ENCODE results near the gene CBX2.

Gene CBX2

GRCh38 chr17:79801156-79802038, 23.4 kb downstream of the CBX2 start:
- no peak for DNase-seq

DNA sequence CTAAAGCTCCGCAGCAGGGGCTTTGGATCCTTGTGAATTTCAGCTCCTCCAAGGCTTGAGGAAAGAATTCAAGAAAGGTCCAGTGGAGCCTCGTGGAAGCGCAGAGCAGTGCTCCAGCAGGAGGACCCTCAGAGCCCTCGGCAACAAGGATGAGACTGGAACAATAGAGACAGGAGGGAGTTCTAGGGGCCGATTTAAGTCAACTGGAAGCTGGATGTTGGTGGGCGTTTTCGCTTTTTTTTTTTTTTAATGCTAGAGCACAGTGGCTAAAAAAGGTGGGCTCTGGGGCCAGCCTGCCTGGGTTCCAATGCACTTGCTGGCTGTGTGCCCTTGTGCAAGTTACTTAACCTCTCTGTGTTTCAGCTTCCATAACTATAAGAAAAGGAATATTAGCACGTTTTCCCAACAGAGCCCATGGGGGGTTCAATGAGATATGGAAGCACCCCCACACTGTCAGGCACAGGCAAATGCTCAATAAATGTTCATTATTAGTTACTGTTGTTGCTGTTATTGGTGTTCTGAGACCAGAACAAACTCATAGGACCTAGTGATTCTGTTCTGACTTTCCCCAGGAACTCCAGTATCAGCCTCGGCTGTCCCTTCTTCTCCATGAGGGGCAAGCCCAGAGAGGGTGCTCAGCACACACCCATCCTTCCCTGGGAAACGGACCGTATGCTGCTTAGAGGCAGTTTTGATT, 24.2 kb downstream of the CBX2 start:
- DNase-seq: no peak

GRCh38 chr17:79802736-79803420, 24.9 kb downstream of the CBX2 start:
- no peak for DNase-seq

- DNase-seq: no peak
These were observed 25.6 kb downstream of the CBX2 start for GRCh38 chr17:79803421-79803996.

GRCh38 chr17:79803997-79804855, 26.3 kb downstream of the CBX2 start:
- DNase-seq: peak; percentile 48

DNA sequence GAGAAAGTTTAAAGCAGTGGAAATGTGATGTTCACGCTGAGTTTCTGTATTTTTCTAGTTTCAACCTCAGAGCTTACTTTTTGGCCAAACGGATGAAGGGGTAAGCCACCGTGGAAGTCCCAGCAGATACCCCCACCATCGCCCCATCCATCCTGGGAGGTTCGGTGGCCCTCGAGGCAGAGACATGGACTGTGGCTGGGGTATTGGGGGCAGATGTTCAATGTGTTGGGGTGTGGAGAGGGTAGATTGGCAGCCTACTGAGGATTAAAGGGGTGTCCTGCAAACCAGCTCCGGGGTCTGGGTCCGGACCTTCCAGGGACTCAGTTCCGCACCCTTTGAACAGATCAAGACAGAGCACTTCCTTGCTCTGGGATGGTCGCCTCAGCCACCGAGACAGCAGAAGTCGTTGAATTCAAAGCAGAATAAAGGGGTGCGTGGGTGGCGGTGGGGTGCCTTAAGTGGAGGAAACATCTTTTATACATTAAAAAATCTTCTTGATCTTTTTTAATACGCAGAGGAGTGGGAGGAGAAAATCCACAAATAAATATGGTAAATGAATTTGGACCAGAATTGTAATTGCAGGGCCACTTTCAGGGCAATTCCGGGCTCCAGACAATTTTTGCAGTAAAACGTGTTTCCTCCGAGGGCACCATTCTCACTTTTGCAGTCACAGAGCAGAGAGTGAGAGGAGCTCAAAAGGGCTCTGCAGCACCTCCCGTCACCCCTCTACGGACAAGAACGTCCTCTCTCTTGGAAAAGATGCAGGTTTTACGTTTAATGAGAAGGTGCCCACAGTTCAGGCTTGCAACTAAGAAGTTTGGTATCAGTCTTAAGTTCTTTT, 27.1 kb downstream of the CBX2 start:
- DNase-seq: no peak

DNA sequence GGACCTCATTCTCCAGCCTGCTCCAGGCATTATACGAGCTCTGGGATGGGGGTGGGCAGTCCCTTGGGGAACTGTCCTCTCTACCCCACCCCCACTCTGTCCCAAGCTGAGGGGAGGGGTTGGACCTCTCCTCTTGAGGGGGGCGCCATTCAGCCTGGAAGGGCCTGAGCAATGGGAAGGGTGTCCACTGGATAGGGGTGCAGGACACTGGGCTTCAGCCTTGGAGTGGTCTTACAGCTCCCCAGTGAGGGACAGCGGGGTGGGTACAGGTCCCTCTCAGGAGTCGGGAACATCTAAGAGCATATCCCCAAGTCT, 28.5 kb downstream of the CBX2 start:
- no peak for DNase-seq

GRCh38 chr17:79806863-79807720, 29.1 kb downstream of the CBX2 start:
- no peak for DNase-seq

- no peak for DNase-seq
These were observed 31.0 kb downstream of the CBX2 start for GRCh38 chr17:79808763-79809529.

DNA sequence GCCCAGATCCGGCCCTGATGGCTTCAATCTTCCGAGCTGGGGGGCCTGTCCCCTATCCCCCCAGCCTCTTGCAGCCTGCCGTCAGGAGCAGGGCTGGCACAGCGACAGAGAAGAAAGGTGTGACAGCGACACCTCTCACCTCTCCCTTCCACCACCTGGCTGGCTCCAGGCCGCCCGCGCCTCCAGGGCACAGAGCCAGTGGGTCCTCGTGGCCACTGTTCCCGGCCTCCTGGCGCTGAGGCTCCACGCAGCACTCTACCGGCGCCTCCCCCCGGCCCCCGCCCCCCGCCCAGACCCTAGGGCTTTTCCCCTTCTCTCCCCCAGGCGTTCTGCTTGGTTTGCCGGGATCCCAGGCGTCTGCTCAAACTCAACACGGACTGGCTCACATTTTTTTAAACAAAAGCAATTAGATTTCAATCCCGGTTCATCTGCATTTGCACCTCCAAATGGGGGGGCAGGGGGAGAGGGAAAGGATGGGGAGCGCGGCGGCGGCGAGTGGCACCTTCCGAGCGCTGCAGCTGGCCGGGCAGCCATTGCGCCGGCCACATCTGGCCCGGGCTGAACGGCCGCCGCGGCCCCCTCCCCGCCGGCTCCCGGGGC, 31.7 kb downstream of the CBX2 start:
- DNase-seq: no peak

DNA sequence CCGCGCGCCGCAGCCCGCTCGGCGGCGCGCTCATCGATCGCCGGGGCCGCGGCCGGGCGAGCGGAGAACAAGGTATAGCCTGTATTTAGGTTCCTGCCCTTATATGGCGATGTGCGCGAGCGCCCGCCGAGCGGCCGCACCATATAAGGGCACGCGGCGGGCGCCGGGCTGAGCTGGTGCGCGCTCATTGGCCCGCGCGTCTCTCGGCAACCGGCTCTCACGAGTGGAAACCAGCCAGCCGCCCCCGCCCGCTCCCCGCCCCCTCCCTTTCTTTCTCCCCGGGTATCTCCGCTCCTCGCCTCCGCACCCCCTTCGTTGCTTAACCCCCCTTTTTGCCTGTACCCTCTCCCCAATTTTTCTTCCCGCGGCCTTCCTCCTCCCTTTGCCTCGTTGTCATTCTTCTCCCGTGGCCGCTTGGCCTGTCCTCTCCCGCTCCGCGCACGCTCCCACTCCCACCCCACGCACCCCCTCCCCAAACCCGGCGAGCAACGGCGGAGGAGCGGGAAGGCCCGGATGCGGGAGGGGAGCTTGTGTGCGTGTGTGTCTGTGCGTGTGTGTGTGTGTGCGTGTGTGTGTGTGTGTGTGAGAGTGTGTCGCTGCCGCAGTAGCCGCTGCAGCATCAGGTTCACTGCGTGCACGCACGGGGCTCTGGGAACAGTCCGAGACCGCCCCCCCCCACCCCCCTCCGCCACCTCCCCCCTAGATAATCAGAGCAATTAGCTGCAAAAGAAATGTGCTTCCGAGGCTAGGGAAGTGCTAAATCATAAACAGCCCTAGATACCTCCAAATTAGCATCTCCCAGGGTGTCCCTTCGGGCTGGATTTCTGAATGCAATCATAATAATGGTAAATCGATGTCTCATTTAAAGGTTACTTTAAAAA, 32.4 kb downstream of the CBX2 start:
- peak; percentile 86 for DNase-seq

DNA sequence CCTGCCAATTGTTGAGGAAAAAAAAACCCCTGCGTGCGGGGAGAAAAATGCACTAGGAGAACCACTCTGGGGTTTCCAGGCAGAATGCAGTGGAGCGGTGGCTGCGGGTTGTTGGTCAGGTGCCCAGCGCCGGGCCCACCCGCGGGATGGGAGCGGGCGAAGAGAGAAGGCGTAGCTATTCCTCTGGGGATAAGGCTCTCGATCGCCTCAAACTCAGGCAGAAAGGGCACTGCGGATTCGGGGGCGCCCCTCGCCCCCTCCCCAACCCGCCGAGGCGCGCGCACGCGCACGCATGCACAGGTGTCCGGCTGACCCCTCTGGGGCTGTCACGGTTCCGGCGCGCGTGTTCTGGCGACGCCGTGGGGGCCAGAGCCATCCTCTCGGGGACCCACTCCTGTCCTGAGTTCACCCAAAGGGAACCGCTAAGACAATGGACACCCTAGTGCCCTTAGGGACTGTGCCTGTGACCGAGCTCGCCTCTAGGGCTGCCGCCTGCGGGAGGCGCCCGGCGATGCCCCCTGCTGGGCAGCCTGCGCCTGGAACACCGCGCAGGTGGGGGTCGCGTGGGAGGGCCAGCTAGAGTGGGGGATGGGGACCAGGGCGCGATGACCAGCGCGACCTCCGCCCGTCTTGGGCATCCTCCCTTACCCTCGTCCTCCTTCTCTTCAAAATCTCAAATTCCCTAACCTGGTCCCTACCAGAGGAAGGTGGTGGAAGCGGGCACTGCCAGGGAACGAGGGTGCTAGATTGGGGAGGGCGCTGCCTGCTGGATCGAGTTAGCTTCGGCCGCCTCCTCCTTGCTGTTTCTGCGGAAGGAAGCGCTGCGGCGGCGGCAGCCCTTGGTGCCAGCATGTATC, 33.3 kb downstream of the CBX2 start:
- DNase-seq: peak; percentile 46

DNA sequence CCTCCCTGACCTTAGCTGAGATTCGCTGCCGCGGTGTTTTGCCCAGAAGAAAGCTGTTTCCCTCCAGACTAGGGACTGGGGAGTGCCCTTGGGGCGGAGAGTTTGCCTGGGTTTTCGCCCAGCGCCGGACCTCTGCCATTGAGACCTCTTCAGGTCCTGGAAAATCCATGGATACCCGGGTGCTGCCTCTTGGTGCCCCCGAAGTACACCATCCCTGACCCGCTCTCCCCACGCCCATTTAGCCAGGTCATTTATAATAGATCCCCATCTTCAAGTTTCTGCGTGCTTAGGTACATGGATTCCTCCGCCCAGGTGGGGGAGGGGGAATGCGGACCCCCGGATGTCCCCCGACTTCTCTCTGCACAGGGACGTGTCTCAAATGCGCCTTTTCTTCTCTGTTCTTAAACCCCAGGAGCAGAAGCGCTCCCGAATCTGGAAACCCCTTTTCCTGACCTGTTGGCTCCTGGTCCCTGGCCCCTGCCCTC, 34.0 kb downstream of the CBX2 start:
- DNase-seq: no peak

- DNase-seq: no peak
These were observed 34.7 kb downstream of the CBX2 start for GRCh38 chr17:79812353-79813258.

GRCh38 chr17:79813297-79814126, 35.6 kb downstream of the CBX2 start:
- no peak for DNase-seq
